Right lobe of liver (tissue), 4 donors: Measurements from ENCODE around the gene MTHFD2L.

Source experiments
- CTCF ChIP-seq, 4 donors: fragments of 200-600 bp in 3 of 4; fragments of 450-650 bp in 1 of 4; IDR thresholded peaks; one replicate each; pipeline versions ENCODE4 v1.5.1 to v1.8.0; 2016 to 2022; ENCODE audit warnings: antibody characterized with exemption in 4 of 4, mild to moderate bottlenecking in 2 of 4
- POLR2A ChIP-seq: fragments of 450-650 bp; IDR thresholded peaks from one replicate; pipeline ENCODE4 v1.6.1; 2017; ENCODE audit warnings: antibody characterized with exemption, mild to moderate bottlenecking
- donor health status: DM: no; HTN: no; CAD: no.
- donor health status: DM: no; HTN: no; CAD: no.
- donor health status: DM: no; HTN: yes; CAD: no.

- TF ChIP-seq POLR2A (no peak), CTCF (IDR thresholded peaks at IDR 0.05) (no peak)
Measured at GRCh38 chr4:74223801-74224200, 65.9 kb downstream of the MTHFD2L start.
